Glomerular endothelial cell (primary cell): ENCODE measurements around the gene NTRK2. TPM values are rescaled to one million over a fixed set of nuclear protein-coding genes. Genes with fewer than 3 reads are reported as not detected.

ENCODE experiments used
- DNase-seq: peaks from one replicate; pipeline ENCODE4 v3.0.0-alpha.2; 2011; ENCODE audit warnings: low read depth, low spot score; ENCODE audit errors: extremely low read depth
- total RNA-seq: library from RNA; depleted of rRNA; stranded (reverse); fragments of >200 nt; gene quantifications from 2 replicates; pipeline ENCODE4 v1.2.3, GENCODE V29; 2015

Gene NTRK2
- total RNA-seq, 1 donor from 2014 or later, result 0.35 TPM

DNA sequence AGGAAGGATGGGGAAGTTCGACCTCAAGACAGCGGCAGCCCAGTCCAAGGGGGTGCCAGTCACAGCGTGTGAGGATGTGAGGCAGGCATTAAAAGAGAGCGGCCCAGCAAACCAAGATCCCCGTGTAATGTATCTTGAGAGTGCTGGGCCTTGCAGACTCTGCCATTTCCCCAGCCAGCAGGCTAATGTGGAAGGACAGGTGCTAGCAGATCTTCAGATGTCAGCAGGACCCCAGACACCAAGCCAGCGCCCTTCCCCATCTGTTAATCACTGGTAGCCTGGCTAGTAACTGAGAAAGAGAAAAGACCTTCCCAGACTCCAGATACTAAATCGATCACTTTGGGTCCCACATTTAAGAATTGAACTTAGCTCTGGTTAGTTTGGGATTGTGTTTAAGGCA, 62.2 kb downstream of the NTRK2 start:
- DNase-seq, result no peak

DNA sequence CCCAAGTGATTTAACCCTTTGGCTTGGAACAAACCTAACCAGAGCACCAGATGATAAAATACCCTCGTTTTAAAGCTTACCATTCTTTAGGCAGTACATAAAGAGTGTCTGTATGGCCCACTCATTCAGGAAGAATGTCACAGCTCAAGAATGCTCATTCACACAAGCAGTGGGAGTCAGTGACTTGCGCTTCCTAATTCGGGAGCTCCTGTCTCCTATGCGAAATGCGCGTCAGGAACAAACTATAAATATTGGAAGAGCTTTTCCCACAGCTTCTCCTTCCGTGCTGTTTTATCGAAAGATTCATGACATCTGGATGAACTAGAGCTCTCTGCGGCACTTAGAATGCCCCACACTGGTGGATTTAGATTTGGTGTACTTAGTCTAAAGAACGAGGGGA, 66.6 kb downstream of the NTRK2 start:
- DNase-seq, result no peak

DNA sequence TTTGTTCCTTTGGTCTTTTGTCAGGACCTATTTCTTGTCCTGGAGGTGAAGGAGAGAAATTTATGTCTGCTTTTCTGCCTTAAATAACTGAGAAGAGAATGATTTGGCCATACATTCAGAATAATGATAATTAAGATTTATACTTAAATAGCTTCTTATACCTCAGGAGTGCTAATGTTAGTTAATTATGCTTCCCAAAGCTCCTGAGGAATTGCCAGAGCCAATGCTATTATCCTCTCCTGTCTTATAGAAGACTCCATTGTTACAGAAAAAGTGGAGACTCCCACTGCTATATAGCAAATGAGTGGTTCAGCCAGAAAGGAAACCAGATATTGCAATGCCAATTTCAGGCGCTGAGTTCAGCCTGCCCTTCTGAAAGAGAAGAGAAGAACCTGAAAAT, 67.0 kb downstream of the NTRK2 start:
- DNase-seq, result no peak

DNA sequence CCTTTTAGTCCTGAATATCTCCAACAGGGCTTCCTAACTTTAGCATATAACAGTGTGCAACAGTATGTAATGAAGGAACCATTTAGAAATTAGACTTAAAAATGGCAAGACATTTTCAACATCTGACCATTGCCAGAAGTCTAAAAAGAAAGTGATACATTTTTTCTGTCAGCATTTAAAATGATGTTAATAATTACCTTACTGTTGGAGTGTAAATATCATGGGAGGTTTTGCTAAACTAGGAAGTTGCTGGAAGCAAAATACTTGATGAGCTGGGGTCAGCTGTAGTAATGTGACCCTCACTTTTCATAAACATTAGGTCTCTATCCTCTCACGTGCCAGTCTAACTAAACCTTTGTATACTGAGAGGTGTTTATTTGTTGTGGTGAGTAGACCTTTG, 68.8 kb downstream of the NTRK2 start:
- DNase-seq, result no peak

DNA sequence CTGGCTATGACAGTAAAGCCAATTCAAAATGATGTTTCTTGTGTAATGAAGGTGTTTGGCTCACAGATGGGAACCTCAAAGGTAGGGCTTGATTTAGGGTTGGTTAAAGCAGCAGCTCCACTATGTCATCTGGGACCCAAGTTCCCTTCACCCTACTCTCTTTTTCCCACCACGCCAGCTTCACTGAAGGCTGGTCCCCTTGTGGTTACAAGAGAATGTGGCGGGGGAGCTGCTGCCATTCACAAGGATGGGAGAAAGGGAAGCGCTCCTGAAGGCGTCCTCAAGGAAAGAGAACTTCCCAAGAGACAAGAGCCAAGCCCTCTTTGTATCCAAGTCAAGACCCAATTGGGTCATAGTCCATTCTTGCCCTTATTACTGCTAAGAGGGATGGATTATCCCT, 72.7 kb downstream of the NTRK2 start:
- DNase-seq, result no peak

DNA sequence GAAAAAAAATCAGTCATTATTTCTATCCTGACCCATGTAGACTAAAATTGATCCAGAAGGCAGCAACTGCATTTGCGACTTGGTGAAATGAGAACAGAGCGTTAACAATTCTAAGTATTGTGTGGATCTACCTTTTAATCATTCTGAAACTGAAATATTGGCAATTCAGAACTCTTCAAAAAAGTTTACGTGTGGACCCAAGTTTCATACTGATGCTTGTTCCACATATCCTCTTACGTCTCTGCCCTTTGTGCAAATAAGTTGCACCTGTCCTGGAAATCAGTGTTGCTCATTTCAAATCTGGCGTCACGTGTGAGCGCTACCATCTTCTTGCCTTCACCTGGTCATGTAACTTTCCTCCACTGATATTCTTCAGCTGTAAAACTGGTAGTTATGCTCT, 74.7 kb downstream of the NTRK2 start:
- DNase-seq, result no peak

DNA sequence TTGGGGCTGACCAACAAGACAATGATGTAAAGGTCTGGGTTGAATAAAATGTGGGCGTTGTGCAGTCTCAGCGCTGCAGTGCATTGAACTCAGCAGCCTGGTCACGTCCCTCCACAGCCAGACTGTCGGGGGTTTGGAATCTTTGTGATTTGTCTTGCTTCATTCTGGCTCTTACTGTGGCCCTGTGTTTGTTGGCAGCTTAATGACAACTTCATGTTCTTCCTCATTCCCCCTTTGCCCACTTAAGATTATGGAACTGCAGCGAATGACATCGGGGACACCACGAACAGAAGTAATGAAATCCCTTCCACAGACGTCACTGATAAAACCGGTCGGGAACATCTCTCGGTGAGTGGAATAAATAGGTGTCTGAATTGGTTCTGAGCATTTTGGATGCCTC, 75.2 kb downstream of the NTRK2 start:
- DNase-seq, result no peak

DNA sequence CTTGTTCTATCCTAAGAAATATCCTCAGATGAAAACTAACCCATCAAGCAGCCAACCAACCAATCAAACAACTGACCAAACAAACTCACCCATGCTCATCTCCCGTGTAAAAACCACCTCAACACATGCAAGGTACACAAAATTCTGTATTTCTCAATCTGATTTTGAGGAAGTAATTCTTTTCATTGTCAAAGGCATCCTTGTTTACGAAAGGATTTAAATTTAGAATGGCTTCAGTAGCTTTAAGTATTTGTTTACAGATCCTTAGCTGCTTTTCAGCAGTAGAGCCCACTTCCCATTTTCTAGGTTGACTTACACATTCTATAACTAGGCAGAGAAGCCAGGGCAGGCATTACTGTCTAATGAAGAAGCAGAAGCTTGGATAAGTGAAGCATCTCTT, 78.6 kb downstream of the NTRK2 start:
- no peak for DNase-seq

DNA sequence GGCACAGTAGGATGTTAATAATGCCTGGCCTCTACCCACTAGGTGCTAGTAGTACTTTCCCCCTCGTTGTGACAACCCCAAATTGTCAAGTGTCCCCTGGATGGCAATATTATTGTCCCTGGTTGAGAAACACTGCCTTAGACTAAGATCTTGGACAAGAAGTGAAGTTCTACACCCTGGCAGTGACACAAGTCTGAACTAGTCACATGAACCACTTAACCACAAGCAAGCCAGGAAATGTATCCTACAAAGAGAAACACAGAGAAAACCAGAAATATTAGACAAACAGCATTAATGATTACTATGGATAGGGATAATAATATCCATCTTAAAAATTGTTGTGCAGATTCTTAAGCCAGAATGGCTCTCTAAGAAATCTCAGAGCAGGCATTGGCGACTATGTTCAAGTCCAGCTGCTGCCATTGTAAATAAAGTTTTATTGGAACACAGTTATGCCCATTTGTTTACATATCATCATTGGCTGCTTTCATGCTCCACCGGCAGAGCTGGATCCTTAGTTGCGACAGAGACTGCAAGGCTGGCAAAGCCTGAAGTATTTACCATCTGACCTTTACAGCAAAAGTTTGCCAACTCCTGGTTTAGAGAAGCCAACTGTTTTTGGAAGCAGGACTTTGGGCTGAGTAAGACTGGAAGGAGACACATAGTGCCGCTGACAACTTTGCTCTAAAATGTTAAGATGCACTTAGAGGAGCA, 80.8 kb downstream of the NTRK2 start:
- DNase-seq, result no peak

DNA sequence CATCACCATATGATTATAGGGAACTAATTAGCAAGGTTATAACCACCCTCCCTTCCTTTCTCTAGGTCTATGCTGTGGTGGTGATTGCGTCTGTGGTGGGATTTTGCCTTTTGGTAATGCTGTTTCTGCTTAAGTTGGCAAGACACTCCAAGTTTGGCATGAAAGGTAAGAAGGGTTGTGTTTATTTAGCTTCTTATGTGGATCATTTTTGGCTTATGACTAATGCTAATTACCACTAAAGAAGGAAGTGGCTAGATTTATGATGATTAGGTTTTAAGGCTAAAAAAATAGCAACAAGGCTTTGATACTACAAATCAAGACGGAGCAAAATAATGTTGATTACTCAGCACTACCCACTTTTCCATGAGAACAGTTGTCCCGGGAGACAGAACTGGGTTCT, 82.4 kb downstream of the NTRK2 start:
- no peak for DNase-seq

DNA sequence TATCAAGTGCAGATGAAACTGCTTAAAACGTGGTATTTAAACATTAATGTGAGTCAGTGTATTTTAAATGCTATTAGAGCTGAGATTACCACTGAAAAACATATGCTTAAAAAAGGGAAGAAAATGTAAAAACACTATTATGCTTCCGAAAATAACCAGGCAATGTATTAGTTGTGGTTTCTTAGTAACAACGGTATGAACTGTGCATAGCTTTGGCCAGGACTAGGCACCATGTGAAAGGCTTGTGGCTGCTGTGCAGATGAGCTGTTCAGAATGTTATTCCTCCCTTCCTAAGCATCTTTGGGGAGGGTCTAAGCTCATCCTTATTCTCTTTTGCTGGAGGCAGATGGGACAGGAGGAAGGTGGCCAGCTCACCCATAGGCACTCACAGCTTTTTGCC, 84.9 kb downstream of the NTRK2 start:
- no peak for DNase-seq

DNA sequence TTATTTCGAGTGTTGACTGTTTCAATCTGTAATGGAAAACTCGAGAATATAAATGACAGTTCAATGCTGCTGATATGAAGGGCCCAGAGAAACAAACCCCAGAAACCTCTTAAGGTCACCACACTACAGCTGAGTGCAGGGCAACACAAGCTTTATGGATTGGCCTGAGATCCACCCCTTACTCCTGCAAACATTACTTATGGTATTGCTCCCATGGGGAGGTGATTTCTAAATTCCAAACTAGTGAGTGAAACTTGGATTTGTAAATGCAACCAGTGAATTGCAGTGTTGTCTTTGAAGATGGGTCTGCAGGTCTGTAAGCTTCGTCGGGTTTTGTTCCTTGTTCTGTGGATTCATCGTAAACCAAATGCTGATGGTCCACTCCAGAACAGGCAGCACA, 85.4 kb downstream of the NTRK2 start:
- DNase-seq, result no peak

DNA sequence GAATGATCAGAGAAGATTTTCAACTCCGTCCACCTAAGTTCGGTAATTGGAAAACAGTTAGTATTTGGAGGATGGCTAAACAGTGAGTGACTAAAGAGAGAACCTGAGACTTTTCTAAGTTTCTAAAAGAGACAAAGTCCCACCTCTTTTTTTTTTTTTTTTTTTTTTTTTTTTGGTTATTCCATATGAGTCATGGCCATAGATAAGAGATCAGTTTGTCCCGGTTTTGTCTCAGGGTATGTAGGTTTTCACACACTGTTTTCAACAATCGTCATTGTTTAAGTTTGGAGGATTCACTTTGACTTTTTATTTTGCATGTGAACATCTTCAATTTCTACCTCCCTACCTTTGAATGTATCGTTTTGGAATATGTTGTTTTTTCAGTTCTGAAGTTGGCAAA, 85.9 kb downstream of the NTRK2 start:
- DNase-seq, result no peak

DNA sequence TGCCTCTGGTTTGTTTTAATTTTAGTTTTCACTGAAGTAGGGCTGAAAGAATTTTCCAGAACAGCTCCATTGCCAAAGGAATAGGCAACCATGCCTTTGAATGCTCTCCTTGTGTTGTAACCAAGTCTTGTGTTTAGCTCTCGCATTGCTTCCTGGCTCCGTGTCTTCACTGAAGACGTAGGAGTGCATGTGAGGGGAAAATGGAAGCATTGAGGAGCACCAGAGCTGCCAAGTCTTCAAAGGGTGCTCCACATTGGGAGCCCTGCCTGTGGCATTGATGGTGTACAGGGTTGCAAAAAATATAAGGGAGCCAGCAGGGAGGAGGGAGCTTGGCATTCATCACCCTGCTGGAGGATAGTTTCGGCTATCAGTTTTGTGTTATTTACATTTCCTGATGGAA, 86.6 kb downstream of the NTRK2 start:
- DNase-seq, result no peak

DNA sequence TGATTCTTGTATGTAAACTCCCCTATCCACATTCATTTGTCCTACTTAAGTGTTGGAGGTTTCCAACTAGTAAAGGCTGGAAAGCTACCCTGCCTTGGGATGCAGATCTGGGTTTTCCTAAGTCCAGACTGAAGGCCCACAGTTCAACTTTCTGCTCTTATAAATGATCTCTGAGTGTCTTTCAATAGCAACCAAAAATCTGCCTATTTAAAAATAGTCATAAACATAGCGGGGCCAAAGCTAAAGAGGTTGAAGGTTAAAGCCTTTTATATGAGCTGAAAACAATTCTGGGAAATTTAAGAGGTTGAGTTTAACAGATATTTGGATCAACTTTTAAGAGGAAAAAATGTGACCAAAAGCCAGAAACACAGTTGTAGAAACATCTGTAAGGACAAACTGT, 87.2 kb downstream of the NTRK2 start:
- DNase-seq, result no peak

DNA sequence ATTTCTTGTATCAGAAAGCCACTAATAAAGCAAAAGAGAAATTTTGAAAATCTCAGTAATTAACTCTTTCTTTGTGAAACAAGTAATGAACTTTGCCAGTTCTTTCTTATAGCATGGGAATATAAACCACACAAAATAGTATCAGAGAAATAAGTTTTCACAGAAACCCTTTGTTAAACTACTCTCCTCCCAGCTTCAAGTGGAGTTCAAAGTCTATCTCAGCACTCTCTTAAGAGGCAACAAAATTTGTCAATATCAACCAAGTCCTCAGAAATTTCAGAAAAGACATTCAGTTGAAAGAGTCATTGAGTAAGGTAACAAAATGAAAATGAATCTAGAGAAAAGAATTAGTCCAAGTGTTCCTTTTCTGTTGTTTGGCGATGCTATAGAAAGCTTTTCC, 89.3 kb downstream of the NTRK2 start:
- DNase-seq, result no peak

DNA sequence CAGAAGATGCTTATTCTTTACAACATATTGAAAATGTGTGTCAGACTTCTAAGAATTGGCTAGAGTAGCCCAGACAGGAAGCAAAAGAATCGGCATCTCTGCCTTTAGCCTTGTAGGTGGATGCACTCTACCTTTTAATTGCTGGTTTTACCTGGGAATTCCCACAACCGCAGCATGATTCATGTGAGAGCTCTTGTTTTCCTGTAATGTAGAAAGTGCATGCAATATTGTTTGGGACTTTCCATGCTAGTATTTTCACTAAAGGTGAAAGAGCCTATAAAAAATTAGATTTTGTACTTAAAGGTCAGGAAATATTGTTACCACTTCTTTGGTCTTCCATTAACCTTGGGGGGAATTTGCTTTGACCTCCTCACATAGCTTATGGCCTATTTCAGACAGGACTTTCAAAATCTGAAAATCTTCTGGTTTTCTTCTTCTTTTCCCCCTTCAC, 89.8 kb downstream of the NTRK2 start:
- no peak for DNase-seq

DNA sequence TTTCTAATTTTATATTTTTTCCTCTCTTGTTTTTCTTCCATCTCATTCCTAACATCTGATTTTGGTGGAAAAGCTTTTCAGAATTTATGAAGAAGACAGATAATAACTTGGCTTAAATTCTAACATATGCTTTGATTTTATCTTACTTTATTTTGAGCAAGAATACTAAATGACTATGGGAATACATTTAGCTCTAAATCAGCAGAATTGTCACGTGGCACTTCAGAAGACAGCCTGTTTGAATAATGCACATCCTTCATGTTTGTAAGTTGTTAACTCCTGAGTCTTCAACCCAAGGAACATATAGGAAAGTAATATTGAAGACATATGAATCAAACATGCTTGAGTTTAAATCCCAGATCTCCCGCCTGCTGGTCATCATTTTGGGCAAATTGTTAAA, 90.3 kb downstream of the NTRK2 start:
- DNase-seq, result no peak

DNA sequence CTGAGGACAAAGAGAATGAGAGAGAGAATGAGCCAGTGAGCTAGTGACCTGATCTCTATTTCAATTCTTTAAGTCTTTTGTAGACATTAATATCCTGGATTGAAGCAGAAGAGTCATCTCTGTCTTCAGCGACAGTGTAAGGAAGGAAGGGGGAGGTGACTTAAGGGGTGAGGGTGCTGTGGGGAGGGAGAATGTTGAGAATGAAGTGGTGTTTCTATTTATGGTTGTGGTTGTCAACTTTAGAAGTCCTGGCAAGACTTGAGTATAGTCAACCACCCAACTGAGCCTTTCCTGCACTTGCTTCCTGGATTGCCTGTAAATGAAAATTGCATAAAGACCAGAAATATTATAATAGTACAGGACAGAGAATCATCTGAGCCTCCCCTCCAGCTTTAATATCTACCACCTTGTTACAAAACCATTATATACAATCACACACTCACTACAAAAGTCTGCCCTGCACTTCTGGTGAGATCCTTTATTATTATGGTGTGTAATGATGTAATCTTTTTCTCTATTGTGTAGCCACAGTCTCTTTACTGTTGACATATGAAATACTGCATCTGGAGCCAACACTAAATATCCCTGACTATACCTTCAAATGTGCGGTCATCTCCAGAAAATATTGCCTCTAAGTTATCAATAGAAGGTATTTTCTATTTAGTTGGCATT, 91.7 kb downstream of the NTRK2 start:
- DNase-seq, result no peak

DNA sequence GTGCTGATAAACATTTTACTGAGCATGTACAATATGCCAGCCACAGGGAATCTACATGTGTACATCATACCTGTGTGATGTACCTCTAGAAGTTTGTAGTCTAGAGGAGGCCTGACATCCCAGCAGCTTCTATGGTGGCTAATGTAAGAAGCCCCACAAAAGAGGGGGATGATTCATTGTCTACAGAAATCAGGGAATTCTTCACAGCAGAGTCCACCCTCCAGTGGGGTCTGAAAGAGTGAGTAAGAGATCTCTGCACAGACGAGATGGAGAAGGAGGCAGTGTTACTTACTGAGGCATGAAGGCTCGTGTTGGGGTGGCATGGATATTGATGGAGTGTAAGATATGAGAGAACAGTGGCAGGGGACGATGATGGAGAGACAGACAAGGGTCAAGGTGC, 103.0 kb downstream of the NTRK2 start:
- no peak for DNase-seq

DNA sequence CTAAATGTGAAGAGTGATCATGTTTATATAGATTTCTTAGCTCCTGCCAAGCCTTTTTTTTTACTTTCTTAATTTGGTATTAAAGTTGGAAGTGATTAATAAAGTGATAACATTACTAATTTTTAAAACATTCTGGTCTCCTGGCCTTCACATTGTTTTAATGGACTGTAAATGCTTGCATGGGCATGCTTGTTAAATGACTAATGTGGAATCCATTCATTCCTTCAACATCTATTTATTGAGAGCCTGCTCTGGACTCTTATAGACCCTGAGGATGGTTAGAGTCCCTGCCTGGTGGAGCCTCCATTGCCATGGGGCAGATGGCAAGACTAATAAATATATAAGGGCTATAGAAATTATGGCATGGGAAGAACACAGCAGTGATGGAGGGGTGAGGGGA, 103.5 kb downstream of the NTRK2 start:
- no peak for DNase-seq

DNA sequence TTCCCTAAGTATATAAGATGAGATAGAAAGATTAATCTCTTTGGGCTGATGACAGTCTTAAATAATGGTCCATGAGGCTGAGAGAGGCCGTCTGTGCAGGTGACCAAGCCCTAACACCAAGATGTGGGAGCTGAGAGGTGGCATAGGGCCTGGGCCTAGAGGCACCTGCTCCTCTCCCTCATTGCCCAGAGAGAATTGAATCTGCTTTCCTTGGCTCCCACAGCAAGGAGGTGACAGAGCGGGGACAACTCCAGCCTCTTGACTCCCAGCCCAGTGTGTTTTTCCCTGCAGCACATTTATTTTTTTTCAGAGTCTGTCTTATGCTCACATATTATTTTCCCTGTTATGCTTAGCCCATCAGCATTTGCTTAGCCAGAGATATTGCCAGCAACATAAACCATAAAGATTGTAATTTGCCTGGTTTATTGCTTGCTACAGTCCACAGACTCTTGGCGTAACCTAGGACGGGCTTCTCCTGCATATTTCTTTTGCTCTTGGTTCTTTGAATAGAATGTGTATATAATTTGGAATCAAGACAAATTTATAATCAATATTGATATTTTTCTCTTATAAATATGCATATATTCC, 105.6 kb downstream of the NTRK2 start:
- no peak for DNase-seq
